Measurements from ENCODE around the gene EFNB2. TPM values are rescaled to one million over a fixed set of nuclear protein-coding genes. Genes with fewer than 3 reads are reported as not detected.

EFNB2 gene
- total and polyA plus RNA-seq, 9 of the 15 experiments (the other 6 are each of a cell fraction or from before 2014, with no cell fraction given): 0.01 to 0.29 (median 0.18) TPM

DNA sequence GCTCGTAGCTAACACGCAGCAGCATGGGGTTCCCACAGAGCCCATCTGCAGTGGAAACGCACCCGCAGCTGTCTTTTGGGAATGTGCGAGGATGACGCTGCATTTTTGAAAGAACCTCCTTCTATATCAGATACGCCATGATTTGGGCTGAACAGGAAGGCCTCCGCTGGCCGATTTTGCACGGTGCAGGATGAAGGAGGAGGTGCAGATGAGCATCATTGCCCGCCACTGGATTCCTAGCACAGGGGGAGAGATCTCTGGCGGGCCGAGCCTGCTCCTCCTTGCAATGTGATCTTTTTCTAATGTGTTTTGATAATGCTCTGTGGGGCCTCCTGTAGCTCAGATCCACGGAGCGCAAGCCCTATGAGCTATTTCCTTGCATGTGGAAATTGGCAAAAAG lies 55.5 kb downstream of the EFNB2 start (continued):
- TF ChIP-seq, protein P1, sequence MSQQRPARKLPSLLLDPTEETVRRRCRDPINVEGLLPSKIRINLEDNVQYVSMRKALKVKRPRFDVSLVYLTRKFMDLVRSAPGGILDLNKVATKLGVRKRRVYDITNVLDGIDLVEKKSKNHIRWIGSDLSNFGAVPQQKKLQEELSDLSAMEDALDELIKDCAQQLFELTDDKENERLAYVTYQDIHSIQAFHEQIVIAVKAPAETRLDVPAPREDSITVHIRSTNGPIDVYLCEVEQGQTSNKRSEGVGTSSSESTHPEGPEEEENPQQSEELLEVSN (IDR thresholded peaks at IDR 0.05; ENCODE audit: borderline replicate concordance in 1 of 2, extremely low read depth in 1 of 2, insufficient read depth in 1 of 2, insufficient read length in 1 of 2, low read depth in 1 of 2, low read length in 1 of 2, poor library complexity in 1 of 2, severe bottlenecking in 1 of 2): no peak
- TF ChIP-seq RB1 (IDR thresholded peaks at IDR 0.05; ENCODE audit: low read depth) (no peak), TBP (optimal IDR thresholded peaks at IDR 0.05; ENCODE audit: low read depth, low read length) (no peak), ZNF316 (IDR thresholded peaks at IDR 0.05) (0 out of 2 replicates have a peak, but pooled peaks have one; percentile 15), MAFF (IDR thresholded peaks at IDR 0.05; ENCODE audit: low read length) (peak; percentile 36; the same call in 1 of the 2 replicates), C11orf30 (IDR thresholded peaks at IDR 0.05; ENCODE audit: low read depth) (peak; percentile 38; the same call in 1 of the 2 replicates), NFE2 (IDR thresholded peaks at IDR 0.05; ENCODE audit: low read depth) (peak; percentile 70), HNRNPUL1 (IDR thresholded peaks at IDR 0.05; ENCODE audit: low read length) (no peak), CTCFL (IDR thresholded peaks at IDR 0.05; ENCODE audit: borderline replicate concordance, insufficient read depth, low read depth, low read length, poor library complexity, severe bottlenecking) (no peak), TCFL5 (CRISPR knock-in tag; conservative IDR thresholded peaks at IDR 0.05) (no peak), ZEB2 (IDR thresholded peaks at IDR 0.05) (no peak)
- TF ChIP-seq, protein P2, sequence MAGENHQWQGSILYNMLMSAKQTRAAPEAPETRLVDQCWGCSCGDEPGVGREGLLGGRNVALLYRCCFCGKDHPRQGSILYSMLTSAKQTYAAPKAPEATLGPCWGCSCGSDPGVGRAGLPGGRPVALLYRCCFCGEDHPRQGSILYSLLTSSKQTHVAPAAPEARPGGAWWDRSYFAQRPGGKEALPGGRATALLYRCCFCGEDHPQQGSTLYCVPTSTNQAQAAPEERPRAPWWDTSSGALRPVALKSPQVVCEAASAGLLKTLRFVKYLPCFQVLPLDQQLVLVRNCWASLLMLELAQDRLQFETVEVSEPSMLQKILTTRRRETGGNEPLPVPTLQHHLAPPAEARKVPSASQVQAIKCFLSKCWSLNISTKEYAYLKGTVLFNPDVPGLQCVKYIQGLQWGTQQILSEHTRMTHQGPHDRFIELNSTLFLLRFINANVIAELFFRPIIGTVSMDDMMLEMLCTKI (IDR thresholded peaks at IDR 0.05; ENCODE audit: partially characterized antibody): no peak
- TF ChIP-seq, protein P3, sequence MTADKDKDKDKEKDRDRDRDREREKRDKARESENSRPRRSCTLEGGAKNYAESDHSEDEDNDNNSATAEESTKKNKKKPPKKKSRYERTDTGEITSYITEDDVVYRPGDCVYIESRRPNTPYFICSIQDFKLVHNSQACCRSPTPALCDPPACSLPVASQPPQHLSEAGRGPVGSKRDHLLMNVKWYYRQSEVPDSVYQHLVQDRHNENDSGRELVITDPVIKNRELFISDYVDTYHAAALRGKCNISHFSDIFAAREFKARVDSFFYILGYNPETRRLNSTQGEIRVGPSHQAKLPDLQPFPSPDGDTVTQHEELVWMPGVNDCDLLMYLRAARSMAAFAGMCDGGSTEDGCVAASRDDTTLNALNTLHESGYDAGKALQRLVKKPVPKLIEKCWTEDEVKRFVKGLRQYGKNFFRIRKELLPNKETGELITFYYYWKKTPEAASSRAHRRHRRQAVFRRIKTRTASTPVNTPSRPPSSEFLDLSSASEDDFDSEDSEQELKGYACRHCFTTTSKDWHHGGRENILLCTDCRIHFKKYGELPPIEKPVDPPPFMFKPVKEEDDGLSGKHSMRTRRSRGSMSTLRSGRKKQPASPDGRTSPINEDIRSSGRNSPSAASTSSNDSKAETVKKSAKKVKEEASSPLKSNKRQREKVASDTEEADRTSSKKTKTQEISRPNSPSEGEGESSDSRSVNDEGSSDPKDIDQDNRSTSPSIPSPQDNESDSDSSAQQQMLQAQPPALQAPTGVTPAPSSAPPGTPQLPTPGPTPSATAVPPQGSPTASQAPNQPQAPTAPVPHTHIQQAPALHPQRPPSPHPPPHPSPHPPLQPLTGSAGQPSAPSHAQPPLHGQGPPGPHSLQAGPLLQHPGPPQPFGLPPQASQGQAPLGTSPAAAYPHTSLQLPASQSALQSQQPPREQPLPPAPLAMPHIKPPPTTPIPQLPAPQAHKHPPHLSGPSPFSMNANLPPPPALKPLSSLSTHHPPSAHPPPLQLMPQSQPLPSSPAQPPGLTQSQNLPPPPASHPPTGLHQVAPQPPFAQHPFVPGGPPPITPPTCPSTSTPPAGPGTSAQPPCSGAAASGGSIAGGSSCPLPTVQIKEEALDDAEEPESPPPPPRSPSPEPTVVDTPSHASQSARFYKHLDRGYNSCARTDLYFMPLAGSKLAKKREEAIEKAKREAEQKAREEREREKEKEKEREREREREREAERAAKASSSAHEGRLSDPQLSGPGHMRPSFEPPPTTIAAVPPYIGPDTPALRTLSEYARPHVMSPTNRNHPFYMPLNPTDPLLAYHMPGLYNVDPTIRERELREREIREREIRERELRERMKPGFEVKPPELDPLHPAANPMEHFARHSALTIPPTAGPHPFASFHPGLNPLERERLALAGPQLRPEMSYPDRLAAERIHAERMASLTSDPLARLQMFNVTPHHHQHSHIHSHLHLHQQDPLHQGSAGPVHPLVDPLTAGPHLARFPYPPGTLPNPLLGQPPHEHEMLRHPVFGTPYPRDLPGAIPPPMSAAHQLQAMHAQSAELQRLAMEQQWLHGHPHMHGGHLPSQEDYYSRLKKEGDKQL (CRISPR knock-in tag; IDR thresholded peaks at IDR 0.05; ENCODE audit: borderline replicate concordance): no peak
- TF ChIP-seq, protein P4, sequence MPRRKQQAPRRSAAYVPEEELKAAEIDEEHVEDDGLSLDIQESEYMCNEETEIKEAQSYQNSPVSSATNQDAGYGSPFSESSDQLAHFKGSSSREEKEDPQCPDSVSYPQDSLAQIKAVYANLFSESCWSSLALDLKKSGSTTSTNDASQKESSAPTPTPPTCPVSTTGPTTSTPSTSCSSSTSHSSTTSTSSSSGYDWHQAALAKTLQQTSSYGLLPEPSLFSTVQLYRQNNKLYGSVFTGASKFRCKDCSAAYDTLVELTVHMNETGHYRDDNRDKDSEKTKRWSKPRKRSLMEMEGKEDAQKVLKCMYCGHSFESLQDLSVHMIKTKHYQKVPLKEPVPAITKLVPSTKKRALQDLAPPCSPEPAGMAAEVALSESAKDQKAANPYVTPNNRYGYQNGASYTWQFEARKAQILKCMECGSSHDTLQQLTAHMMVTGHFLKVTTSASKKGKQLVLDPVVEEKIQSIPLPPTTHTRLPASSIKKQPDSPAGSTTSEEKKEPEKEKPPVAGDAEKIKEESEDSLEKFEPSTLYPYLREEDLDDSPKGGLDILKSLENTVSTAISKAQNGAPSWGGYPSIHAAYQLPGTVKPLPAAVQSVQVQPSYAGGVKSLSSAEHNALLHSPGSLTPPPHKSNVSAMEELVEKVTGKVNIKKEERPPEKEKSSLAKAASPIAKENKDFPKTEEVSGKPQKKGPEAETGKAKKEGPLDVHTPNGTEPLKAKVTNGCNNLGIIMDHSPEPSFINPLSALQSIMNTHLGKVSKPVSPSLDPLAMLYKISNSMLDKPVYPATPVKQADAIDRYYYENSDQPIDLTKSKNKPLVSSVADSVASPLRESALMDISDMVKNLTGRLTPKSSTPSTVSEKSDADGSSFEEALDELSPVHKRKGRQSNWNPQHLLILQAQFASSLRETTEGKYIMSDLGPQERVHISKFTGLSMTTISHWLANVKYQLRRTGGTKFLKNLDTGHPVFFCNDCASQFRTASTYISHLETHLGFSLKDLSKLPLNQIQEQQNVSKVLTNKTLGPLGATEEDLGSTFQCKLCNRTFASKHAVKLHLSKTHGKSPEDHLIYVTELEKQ (CRISPR knock-in tag; IDR thresholded peaks at IDR 0.05): no peak

Data from K562 (cell line).